Motor neuron (in vitro differentiated cells): ENCODE data around the gene FRMD7. TPM values are rescaled to one million over a fixed set of nuclear protein-coding genes. Genes with fewer than 3 reads are reported as not detected.

Experiments used
- ATAC-seq, 8 experiments: fragments of 200-7000 bp; cut with Tn5 transposase; replicated peaks in 6 of 8; 2 replicates each; pipeline ENCODE4 v1.8.0; 2021; ENCODE audit warnings: mild to moderate bottlenecking in 8 of 8, moderate library complexity in 8 of 8
- H3K27ac ChIP-seq, 2 donors: fragments of 250-450 bp; sonication (Bioruptor Pico); 2 replicates each; pipeline ENCODE4 v1.9.0; 2021; ENCODE audit warnings: antibody characterized with exemption in 2 of 2, mild to moderate bottlenecking in 2 of 2, moderate library complexity in 1 of 2
- H3K4me1 ChIP-seq, 2 donors: fragments of 250-450 bp; sonication (Bioruptor Pico); replicated peaks in 1 of 2; 2 replicates each; pipeline ENCODE4 v1.6.1; 2021; ENCODE audit warnings: antibody characterized with exemption in 2 of 2, mild to moderate bottlenecking in 2 of 2, moderate library complexity in 1 of 2
- H3K4me3 ChIP-seq, 5 donors: fragments of 250-450 bp; sonication (Bioruptor Pico); 2 replicates each; pipeline ENCODE4 v1.9.0; 2021; ENCODE audit warnings: antibody characterized with exemption in 5 of 5, mild to moderate bottlenecking in 5 of 5, moderate library complexity in 4 of 5
- WGBS, 10 experiments: fragments of 450-650 bp; shearing (Covaris generic); methylation state at CpG; one replicate each; pipeline ENCODE4 v1.0.0; 2022; 5-methylcytosine and 5-hydroxymethylcytosine counted together
- in situ Hi-C, 9 experiments: fragments of 400-800 bp; cut with MboI; loops; one replicate each; pipeline ENCODE4 v1.15.0; 2021; ENCODE audit warnings: low sequenced_read_pairs in 9 of 9, low pct_unique_long_range_greater_than_20kb in 2 of 9; ENCODE audit not compliant: unreplicated experiment in 9 of 9
- total RNA-seq, 8 experiments: library from RNA; unstranded; fragments of 300-600 nt; gene quantifications; 2 replicates each; pipeline versions ENCODE4 v1.2.3 to v1.2.4, GENCODE V29; 2022

The FRMD7 gene
- total RNA-seq, 8 experiments from 2014 or later: 0.08 to 0.36 (median 0.16) TPM; not detected in 1

DNA sequence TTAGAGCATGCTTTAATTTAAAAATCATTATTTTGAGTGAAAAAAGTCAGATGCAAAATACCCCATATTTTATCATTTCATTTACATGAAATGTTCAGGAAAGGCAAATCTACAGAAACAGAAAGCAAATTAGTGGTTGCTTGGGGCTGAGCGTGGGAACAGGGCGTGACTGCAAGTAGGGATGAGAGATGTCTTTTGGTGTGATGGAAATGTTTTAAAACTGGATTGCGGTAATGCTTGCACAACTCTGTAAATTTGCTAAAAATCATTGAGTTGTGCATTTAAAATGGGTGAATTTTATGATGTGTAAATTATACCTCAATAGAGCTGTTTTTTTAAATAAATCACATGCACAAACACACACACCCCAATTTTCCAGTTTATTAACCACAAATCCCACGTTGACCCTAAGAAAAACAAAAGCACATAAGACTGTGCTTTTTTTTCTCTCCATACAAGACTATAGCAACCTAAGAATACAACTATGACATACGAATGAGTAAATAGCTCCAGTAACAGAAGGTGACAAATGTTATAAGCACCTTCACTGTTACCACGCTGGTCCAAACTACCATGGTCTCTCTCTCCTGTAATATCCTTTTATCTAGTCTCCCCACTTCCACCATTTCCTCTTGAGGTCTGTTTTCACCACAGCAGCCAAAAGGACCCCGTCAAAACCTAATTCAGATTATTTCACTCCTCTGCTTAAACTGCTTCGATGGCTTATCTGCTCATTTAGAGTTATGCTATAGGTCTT lies 37.2 kb downstream of the FRMD7 start:
- Histone ChIP-seq H3K27ac (no peak overlapping the region), H3K4me1 (no peaks in the 10 kb centered on the region), H3K4me3 (no peak overlapping the region)
- 10 to 100% (median 67%) methylated on average over 1 to 7 of the region's 8 CpGs; no CpG with 5 or more reads in 3 of the 10 experiments for WGBS, 10 experiments
- in situ Hi-C loops: loop anchor here in 3 of 9 experiments (10.0 to 25.0 kb wide), 3 partner anchors 122 to 522 kb away; partner anchors contain the start of gene RAP2C (in 2 of the 3)
- ATAC-seq: peak in 3 of 8 experiments; percentile 68 to 89 (median 84)

DNA sequence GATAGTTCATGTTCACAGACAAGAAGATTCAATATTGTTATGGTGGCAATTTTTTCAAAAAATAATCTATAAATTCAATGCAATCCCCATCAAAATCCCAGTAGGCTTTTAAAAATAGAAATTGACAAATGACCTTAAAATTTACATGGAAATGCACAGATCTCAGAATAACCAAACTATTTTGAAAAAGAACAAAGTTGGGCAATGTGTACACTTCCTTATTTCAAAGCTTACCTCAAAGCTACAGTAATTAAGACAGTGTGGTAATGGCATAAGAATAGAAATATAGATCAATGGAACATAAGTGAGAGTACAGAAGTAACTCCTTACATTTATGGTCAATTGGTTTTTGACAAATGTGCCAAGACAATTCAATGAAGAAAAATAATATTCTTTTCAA lies 39.0 kb downstream of the FRMD7 start:
- in situ Hi-C loops: loop anchor here in 2 of 9 experiments (25.0 kb wide), 2 partner anchors 123 to 523 kb away; partner anchors contain the start of gene RAP2C (in 1 of the 2)
- no peak overlapping the region for H3K4me3 ChIP-seq
- no peak for ATAC-seq
- no peak overlapping the region for H3K27ac ChIP-seq
- H3K4me1 ChIP-seq: no peaks in the 10 kb centered on the region

DNA sequence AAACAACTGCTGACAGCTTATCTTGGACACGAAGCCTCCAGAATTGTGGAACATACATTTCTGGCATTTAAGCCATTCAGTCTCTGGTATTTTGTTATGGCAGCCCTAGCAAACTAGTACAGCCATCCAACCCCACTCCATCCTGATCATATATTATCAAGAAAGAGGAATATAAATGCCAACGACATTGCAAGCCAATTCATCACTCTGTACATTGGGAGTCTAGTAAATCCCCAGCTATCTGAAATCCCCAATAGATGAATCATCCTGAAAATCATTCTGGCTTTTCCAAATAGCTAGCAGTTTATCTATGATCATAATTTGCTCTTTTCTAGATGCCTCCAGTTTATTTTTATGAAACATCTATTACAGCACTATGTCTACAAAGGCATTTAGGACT lies 41.1 kb downstream of the FRMD7 start:
- in situ Hi-C loops: loop anchor here in 2 of 9 experiments (25.0 kb wide), 2 partner anchors 126 to 526 kb away; partner anchors contain the start of gene RAP2C (in 1 of the 2)
- no peak for ATAC-seq
- WGBS, 10 experiments: 45 to 80% (median 60%) methylated on average over 1 to 2 of the region's 2 CpGs; no CpG with 5 or more reads in 7 of the 10 experiments
- Histone ChIP-seq H3K4me3 (no peak overlapping the region), H3K27ac (no peak overlapping the region), H3K4me1 (no peaks in the 10 kb centered on the region)

DNA sequence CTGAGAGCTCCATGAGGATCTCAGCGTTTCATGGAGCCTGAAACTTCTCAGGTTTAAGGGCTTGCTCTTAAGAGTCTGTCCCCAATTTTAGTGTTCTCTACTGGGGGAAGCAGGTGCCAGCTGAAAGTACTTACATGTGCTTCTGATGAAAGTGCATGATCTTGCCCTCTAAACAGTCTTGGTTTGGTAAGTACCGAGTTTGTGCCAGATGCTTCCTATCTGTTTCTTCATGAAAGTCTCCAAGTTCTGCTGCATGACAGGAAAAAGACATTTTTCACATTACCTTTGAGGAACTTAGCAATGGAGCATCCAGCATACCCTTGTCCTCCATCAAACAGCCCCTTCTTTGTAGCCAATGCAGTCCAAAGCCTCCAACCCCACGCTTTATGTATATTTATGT lies 42.0 kb downstream of the FRMD7 start:
- H3K27ac ChIP-seq: no peak overlapping the region
- 0 to 83% (median 48%) methylated on average over 1 to 3 of the region's 3 CpGs; no CpG with 5 or more reads in 7 of the 10 experiments for WGBS, 10 experiments
- in situ Hi-C loops: loop anchor here in 2 of 9 experiments (25.0 kb wide), 2 partner anchors 127 to 527 kb away; partner anchors contain the start of gene RAP2C (in 1 of the 2)
- H3K4me1 ChIP-seq: no peaks in the 10 kb centered on the region
- no peak overlapping the region for H3K4me3 ChIP-seq
- no peak for ATAC-seq

DNA sequence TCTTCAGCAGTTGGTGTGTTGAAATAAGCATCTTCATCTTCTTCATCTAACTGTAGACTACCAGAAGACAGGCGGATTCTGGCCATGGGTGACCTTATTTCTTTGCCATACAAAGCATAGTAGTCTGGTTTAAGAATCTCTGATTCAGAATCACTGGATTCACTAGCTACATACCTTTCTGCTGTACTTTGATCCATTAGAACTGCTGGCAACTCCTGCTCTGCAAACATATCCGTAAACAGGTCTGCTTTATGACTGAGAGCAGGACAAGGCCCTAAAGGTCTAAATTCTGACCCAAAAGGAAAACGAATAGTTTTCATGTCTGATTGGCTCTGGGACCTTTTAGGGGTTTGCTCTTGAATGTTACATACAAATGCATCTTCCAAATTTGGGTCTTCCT lies 49.9 kb downstream of the FRMD7 start:
- no peak overlapping the region for H3K4me3 ChIP-seq
- WGBS, 10 experiments: 59 to 100% (median 90%) methylated on average over 1 to 2 of the region's 3 CpGs; no CpG with 5 or more reads in 7 of the 10 experiments
- no peak for ATAC-seq
- no peak overlapping the region for H3K27ac ChIP-seq
- no peaks in the 10 kb centered on the region for H3K4me1 ChIP-seq
- in situ Hi-C loops: loop anchor here in 2 of 9 experiments (25.0 kb wide), 2 partner anchors 134 to 534 kb away; partner anchors contain the start of gene RAP2C (in 1 of the 2)

DNA sequence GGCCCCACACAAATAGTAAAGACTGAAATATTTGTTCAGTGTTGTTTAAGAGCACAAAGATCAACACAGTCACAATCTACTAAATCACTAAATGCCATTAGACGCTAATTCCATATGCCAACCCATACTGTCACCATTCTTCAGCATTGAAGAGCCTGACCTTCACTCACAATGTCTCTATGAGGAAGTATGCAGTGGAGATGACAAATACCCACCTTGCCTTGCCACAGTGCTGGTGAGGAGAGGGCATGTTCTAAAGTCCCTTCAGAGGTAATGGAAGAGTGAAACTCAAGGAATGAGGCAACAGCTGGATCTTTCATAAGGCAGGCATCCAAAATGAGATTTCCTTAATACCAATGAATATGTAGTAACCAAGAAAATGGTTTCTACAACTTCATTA lies 50.4 kb downstream of the FRMD7 start:
- Histone ChIP-seq H3K27ac (no peak overlapping the region), H3K4me1 (no peaks in the 10 kb centered on the region), H3K4me3 (no peak overlapping the region)
- ATAC-seq: no peak
- 38 to 100% (median 93%) methylated on average over 1 of the region's 1 CpG; no CpG with 5 or more reads in 6 of the 10 experiments for WGBS, 10 experiments
- in situ Hi-C loops: loop anchor here in 2 of 9 experiments (25.0 kb wide), 2 partner anchors 135 to 535 kb away; partner anchors contain the start of gene RAP2C (in 1 of the 2)

DNA sequence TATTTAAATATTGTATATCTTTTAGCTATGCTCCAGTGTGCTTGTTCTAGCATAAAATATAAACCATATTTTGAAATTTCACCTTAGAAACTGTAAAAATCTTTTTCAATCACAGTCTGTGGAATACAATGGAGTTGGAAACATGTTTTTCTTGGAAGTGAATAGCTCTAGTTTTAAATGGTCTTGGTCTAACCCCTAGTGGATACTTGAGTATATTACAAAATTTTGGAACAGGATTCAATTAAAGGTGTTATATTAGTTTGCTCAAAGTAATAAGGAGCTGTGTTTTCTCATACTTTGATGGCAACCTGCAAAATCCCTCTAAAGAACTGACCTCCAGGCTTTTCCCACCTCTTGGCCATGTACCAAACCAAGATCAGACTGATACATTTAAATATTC lies 56.6 kb downstream of the FRMD7 start:
- Histone ChIP-seq H3K4me1 (no peaks in the 10 kb centered on the region), H3K4me3 (no peak overlapping the region), H3K27ac (no peak overlapping the region)
- peak in 3 of 8 experiments; percentile 45 to 56 (median 45) for ATAC-seq
- in situ Hi-C loops: loop anchor here in 1 of 9 experiments (25.0 kb wide), 1 partner anchor 209 kb away; no protein-coding TSS in a partner anchor

DNA sequence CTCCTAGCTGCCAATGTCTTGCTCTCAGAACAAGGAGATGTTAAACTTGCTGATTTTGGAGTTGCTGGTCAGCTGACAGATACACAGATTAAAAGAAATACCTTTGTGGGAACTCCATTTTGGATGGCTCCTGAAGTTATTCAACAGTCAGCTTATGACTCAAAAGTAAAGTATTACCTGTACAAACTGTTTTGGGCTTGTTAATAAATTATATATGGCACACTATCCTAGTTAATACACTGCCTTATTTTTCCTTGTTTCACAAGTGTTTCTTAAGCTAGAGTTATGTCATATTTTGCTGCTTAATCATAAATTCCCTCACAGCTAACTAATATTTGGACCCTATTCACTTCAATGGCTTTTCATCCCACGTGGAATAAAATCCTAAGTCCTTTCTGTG lies 59.4 kb downstream of the FRMD7 start:
- no peak overlapping the region for H3K4me3 ChIP-seq
- no peak overlapping the region for H3K27ac ChIP-seq
- WGBS, 10 experiments: 40 to 100% (median 60%) methylated on average over 1 of the region's 1 CpG; no CpG with 5 or more reads in 5 of the 10 experiments
- no peaks in the 10 kb centered on the region for H3K4me1 ChIP-seq
- in situ Hi-C loops: loop anchor here in 1 of 9 experiments (25.0 kb wide), 1 partner anchor 206 kb away; no protein-coding TSS in a partner anchor
- ATAC-seq: no peak

DNA sequence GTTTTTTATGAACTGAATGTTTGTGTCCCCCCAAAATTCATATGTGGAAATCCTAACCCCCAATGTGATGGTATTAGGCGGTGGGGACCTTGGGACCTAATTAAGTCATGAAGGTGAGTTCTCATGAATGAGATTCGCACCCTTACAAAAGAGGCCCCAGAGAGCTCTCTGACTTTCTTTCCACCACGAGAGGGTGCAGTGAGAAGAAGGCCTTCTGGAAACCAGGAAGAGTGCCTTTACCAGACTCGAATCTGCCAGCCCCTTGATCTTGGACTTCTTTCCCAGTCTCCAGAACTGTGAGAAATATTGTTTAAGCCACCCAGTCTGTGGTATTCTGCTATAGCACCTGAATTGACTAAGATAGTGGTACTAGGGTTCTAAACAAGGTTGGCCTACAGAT lies 64.0 kb downstream of the FRMD7 start:
- no peaks in the 10 kb centered on the region for H3K4me1 ChIP-seq
- H3K4me3 ChIP-seq: no peak overlapping the region
- in situ Hi-C loops: loop anchor here in 1 of 9 experiments (25.0 kb wide), 1 partner anchor 202 kb away; no protein-coding TSS in a partner anchor
- WGBS, 10 experiments: 50 to 100% (median 65%) methylated on average over 1 to 2 of the region's 4 CpGs; no CpG with 5 or more reads in 6 of the 10 experiments
- ATAC-seq: no peak
- no peak overlapping the region for H3K27ac ChIP-seq

DNA sequence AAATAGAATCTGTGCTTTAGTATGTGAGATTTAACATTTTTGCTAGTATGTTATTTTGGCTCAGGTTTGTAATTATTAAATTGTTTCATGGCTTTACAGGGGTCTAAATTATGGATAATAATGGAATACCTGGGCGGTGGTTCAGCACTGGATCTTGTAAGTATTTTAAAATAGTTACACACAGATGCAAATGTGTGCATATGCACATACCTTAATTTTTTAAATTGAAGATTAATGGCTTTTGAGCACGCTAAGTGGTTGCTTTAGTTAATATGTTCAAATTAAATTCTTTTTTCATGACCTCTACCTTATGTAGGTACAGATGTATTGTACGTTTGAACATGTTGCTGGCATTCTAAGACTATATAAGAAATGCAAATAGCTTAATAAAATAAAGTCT lies 64.5 kb downstream of the FRMD7 start:
- H3K4me1 ChIP-seq: no peaks in the 10 kb centered on the region
- H3K4me3 ChIP-seq: no peak overlapping the region
- in situ Hi-C loops: loop anchor here in 1 of 9 experiments (25.0 kb wide), 1 partner anchor 201 kb away; no protein-coding TSS in a partner anchor
- 0 to 100% (median 49%) methylated on average over 1 to 3 of the region's 3 CpGs; no CpG with 5 or more reads in 2 of the 10 experiments for WGBS, 10 experiments
- peak in 3 of 8 experiments; percentile 18 to 66 (median 59) for ATAC-seq
- no peak overlapping the region for H3K27ac ChIP-seq

DNA sequence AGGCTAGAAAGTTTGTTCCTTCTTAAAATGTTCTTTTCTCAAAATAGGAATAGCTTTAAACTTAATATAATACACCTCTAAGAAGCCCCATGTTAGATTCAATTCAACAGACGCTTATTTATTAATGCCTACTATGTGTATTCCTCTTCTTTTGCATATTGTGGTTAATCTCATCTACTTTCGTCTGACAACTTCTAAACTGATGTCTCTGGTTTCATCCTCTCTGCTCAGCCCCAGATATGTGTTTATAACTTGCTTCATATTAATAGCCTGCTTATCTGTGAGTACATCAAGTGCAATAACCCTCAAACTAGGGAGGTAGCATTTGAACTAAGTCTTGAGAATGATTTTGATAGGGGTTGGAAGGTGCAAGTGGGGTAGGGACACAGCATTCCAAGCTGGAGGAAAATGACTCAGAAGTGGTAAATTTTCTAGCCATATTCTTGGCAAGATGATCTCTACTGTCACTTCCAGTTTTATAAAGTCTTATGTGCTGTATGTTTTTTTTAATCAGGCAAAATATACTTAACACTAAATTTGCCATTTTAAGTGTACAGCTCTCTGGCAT lies 67.8 kb downstream of the FRMD7 start:
- Histone ChIP-seq H3K27ac (no peak overlapping the region), H3K4me1 (no peaks in the 10 kb centered on the region), H3K4me3 (no peak overlapping the region)
- in situ Hi-C loops: loop anchor here in 1 of 9 experiments (25.0 kb wide), 1 partner anchor 198 kb away; no protein-coding TSS in a partner anchor
- WGBS, 10 experiments: 60 to 100% (median 82%) methylated on average over 1 to 2 of the region's 2 CpGs; no CpG with 5 or more reads in 4 of the 10 experiments
- ATAC-seq: no peak

DNA sequence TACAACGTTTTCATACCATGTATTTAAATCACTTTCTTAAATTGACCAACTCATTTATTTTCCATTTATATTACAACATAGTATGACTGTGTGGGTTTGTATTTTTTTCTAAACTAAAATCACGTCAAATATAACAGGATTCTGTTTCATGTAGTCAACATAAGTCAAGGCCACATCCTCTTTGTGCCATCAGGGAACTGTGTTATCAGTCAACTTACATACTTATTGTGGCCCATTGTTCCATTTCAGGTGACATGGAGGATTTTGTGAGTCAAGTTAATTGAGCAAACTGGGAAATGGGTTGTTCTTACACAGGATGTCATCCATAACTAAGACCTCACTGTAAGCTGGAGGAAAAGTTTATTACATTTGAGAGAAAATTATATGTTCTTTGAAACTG lies 68.8 kb downstream of the FRMD7 start:
- WGBS, 10 experiments: 0 to 100% (median 43%) methylated on average over 1 to 2 of the region's 2 CpGs; no CpG with 5 or more reads in 5 of the 10 experiments

More for the DNA sequence above, 68.8 kb downstream of the FRMD7 start:
- no peaks in the 10 kb centered on the region for H3K4me1 ChIP-seq
- no peak for ATAC-seq
- no peak overlapping the region for H3K27ac ChIP-seq
- in situ Hi-C loops: loop anchor here in 1 of 9 experiments (25.0 kb wide), 1 partner anchor 197 kb away; no protein-coding TSS in a partner anchor
- no peak overlapping the region for H3K4me3 ChIP-seq
